HUES64 (cell line): ENCODE results near the gene SCAMP1.

Experiments used
- H3K27ac ChIP-seq: 2 replicates; pipeline ENCODE4 v1.7.0; 2013; ENCODE audit warnings: low read depth, low read length, inconsistent platforms
- H3K27me3 ChIP-seq: 2 replicates; pipeline ENCODE4 v1.6.1; 2013; ENCODE audit warnings: mild to moderate bottlenecking, low read length; ENCODE audit not compliant: insufficient read depth
- H3K36me3 ChIP-seq: 2 replicates; pipeline ENCODE4 v1.6.1; 2013; ENCODE audit warnings: mild to moderate bottlenecking, low read length; ENCODE audit not compliant: insufficient read depth
- H3K4me1 ChIP-seq: 2 replicates; pipeline ENCODE4 v1.6.1; 2013; ENCODE audit warnings: mild to moderate bottlenecking, low read length, moderate library complexity; ENCODE audit not compliant: insufficient read depth
- H3K4me3 ChIP-seq: 2 replicates; pipeline ENCODE4 v1.5.1; 2013; ENCODE audit warnings: mild to moderate bottlenecking, low read length, moderate library complexity
- H3K9ac ChIP-seq: 2 replicates; pipeline ENCODE4 v1.6.1; 2013; ENCODE audit warnings: mild to moderate bottlenecking, low read depth, low read length
- H3K9me3 ChIP-seq: 2 replicates; pipeline ENCODE4 v1.6.1; 2013; ENCODE audit warnings: low read depth, low read length; ENCODE audit not compliant: insufficient read depth
- WGBS: fragments of 150-250, 120-280 bp; methylation state at CpG from one replicate; pipeline ENCODE4 v1.1.7; 2013; ENCODE audit warnings: missing lambda C conversion rate; 5-methylcytosine and 5-hydroxymethylcytosine counted together

Gene SCAMP1

GRCh38 chr5:78507531-78507930 lies 147.1 kb downstream of the SCAMP1 start:
- no peak overlapping the region for H3K27ac ChIP-seq
- 90% methylated on average over 2 of the region's 2 CpGs for WGBS
- H3K4me3 ChIP-seq, result no peak overlapping the region
- H3K27me3 ChIP-seq, result no peaks in the 10 kb centered on the region
- peaks cover 39% of the 10 kb centered on the region for H3K4me1 ChIP-seq
- no peaks in the 10 kb centered on the region for H3K36me3 ChIP-seq
- no peak overlapping the region for H3K9ac ChIP-seq
- no peaks in the 10 kb centered on the region for H3K9me3 ChIP-seq

- H3K4me3 ChIP-seq, result no peak overlapping the region
- no peaks in the 10 kb centered on the region for H3K36me3 ChIP-seq
- H3K27ac ChIP-seq, result no peak overlapping the region
- peaks cover 39% of the 10 kb centered on the region for H3K4me1 ChIP-seq
- no peaks in the 10 kb centered on the region for H3K9me3 ChIP-seq
- no peak overlapping the region for H3K9ac ChIP-seq
- WGBS, result 75% methylated on average over 3 of the region's 3 CpGs
- H3K27me3 ChIP-seq, result no peaks in the 10 kb centered on the region
Measured at GRCh38 chr5:78508186-78508765, 147.9 kb downstream of the SCAMP1 start.

- peaks cover 39% of the 10 kb centered on the region for H3K4me1 ChIP-seq
- no peaks in the 10 kb centered on the region for H3K36me3 ChIP-seq
- H3K27ac ChIP-seq, result no peak overlapping the region
- H3K27me3 ChIP-seq, result no peaks in the 10 kb centered on the region
- WGBS, result 88% methylated on average over 18 of the region's 18 CpGs
- no peaks in the 10 kb centered on the region for H3K9me3 ChIP-seq
- no peak overlapping the region for H3K9ac ChIP-seq
- H3K4me3 ChIP-seq, result no peak overlapping the region
Measured at GRCh38 chr5:78509145-78509865, 148.9 kb downstream of the SCAMP1 start.

GRCh38 chr5:78509884-78510769 lies 149.7 kb downstream of the SCAMP1 start:
- no peaks in the 10 kb centered on the region for H3K27me3 ChIP-seq
- H3K36me3 ChIP-seq, result no peaks in the 10 kb centered on the region
- 39% methylated on average over 61 of the region's 61 CpGs for WGBS
- H3K4me1 ChIP-seq, result peaks cover 33% of the 10 kb centered on the region
- no peak overlapping the region for H3K27ac ChIP-seq
- 0 out of 2 replicates have a peak overlapping the region, but pooled peaks have one; percentile 22 for H3K9ac ChIP-seq
- no peaks in the 10 kb centered on the region for H3K9me3 ChIP-seq
- H3K4me3 ChIP-seq, result peak overlapping the region; percentile 57

- H3K36me3 ChIP-seq, result no peaks in the 10 kb centered on the region
- H3K9me3 ChIP-seq, result no peaks in the 10 kb centered on the region
- H3K9ac ChIP-seq, result no peak overlapping the region
- no peaks in the 10 kb centered on the region for H3K27me3 ChIP-seq
- no peak overlapping the region for H3K4me3 ChIP-seq
- H3K4me1 ChIP-seq, result peaks cover 29% of the 10 kb centered on the region
- no peak overlapping the region for H3K27ac ChIP-seq
- WGBS, result 89% methylated on average over 10 of the region's 10 CpGs
Measured at GRCh38 chr5:78511121-78511906, 150.9 kb downstream of the SCAMP1 start.

- Histone ChIP-seq H3K9ac (no peak overlapping the region), H3K4me3 (no peak overlapping the region), H3K27me3 (no peaks in the 10 kb centered on the region), H3K9me3 (no peaks in the 10 kb centered on the region), H3K36me3 (no peaks in the 10 kb centered on the region), H3K4me1 (peaks cover 29% of the 10 kb centered on the region), H3K27ac (no peak overlapping the region)
- 97% methylated on average over 2 of the region's 3 CpGs for WGBS
Measured at GRCh38 chr5:78512435-78512834, 152.0 kb downstream of the SCAMP1 start.

GRCh38 chr5:78513441-78513840 lies 153.0 kb downstream of the SCAMP1 start:
- no peaks in the 10 kb centered on the region for H3K27me3 ChIP-seq
- H3K4me1 ChIP-seq, result peaks cover 24% of the 10 kb centered on the region
- no peak overlapping the region for H3K27ac ChIP-seq
- WGBS, result 85% methylated on average over 6 of the region's 6 CpGs
- H3K9me3 ChIP-seq, result no peaks in the 10 kb centered on the region
- H3K36me3 ChIP-seq, result no peaks in the 10 kb centered on the region
- no peak overlapping the region for H3K4me3 ChIP-seq
- no peak overlapping the region for H3K9ac ChIP-seq

- no peak overlapping the region for H3K27ac ChIP-seq
Measured at GRCh38 chr5:78514427-78515330, 154.3 kb downstream of the SCAMP1 start.

GRCh38 chr5:78515670-78516069 lies 155.3 kb downstream of the SCAMP1 start:
- no peaks in the 10 kb centered on the region for H3K27me3 ChIP-seq
- no peaks in the 10 kb centered on the region for H3K36me3 ChIP-seq
- H3K9me3 ChIP-seq, result no peaks in the 10 kb centered on the region
- H3K9ac ChIP-seq, result no peak overlapping the region
- WGBS, result 87% methylated on average over 3 of the region's 3 CpGs
- no peak overlapping the region for H3K4me3 ChIP-seq
- H3K4me1 ChIP-seq, result peaks cover 14% of the 10 kb centered on the region
- H3K27ac ChIP-seq, result no peak overlapping the region

More at GRCh38 chr5:78514427-78515330, 154.3 kb downstream of the SCAMP1 start:
- 84% methylated on average over 8 of the region's 8 CpGs for WGBS
- Histone ChIP-seq H3K4me3 (no peak overlapping the region), H3K27me3 (no peaks in the 10 kb centered on the region), H3K9me3 (no peaks in the 10 kb centered on the region), H3K36me3 (no peaks in the 10 kb centered on the region), H3K9ac (no peak overlapping the region), H3K4me1 (peaks cover 20% of the 10 kb centered on the region)
